Stimulated activated CD4-positive, alpha-beta T cell treated with anti-CD3 and anti-CD28 coated beads, Interleukin-15, amount 100 ng/mL, for 24 hours (primary cell): ENCODE results near the gene IRAK1.
A peak's percentile ranks its signal among the peaks of the same experiment; 100 is the strongest.

Experiments
- DNase-seq: peaks from one replicate; pipeline ENCODE4 v3.0.0-alpha.2; 2020

IRAK1 gene

GRCh38 chrX:154019633-154020528 is at the start of gene IRAK1:
IRAK1 (minus strand) TSS chrX:154019902; CDS start chrX:154019812, 90 bp downstream.
- DNase-seq, result peak; percentile 67

- no peak for DNase-seq
Measured at GRCh38 chrX:154068560-154068959, 48.9 kb upstream of the IRAK1 start.

- no peak for DNase-seq
Measured at GRCh38 chrX:154064637-154065435, 45.1 kb upstream of the IRAK1 start.

GRCh38 chrX:154063234-154063633 is 43.5 kb upstream of the IRAK1 start:
- peak; percentile 14 for DNase-seq

GRCh38 chrX:154061801-154062200 is 42.1 kb upstream of the IRAK1 start:
- DNase-seq, result no peak

- no peak for DNase-seq
Measured at GRCh38 chrX:154059729-154060245, 40.1 kb upstream of the IRAK1 start.

GRCh38 chrX:154059231-154059630 is 39.5 kb upstream of the IRAK1 start:
- DNase-seq, result no peak

GRCh38 chrX:154058214-154058997 is 38.7 kb upstream of the IRAK1 start:
- peak; percentile 9 for DNase-seq

- no peak for DNase-seq
Measured at GRCh38 chrX:154057791-154058190, 38.1 kb upstream of the IRAK1 start.

GRCh38 chrX:154056770-154057241 is 37.1 kb upstream of the IRAK1 start:
- no peak for DNase-seq

GRCh38 chrX:154051201-154051810 is 31.6 kb upstream of the IRAK1 start:
- peak; percentile 79 for DNase-seq

- DNase-seq, result no peak
Measured at GRCh38 chrX:154050113-154050495, 30.4 kb upstream of the IRAK1 start.

GRCh38 chrX:154049209-154050112 is 29.8 kb upstream of the IRAK1 start:
- DNase-seq, result no peak

- DNase-seq, result no peak
Measured at GRCh38 chrX:154048398-154048797, 28.7 kb upstream of the IRAK1 start.

GRCh38 chrX:154046940-154047610 is 27.4 kb upstream of the IRAK1 start:
- DNase-seq, result no peak

- DNase-seq, result no peak
Measured at GRCh38 chrX:154046031-154046781, 26.5 kb upstream of the IRAK1 start.

- DNase-seq, result no peak
Measured at GRCh38 chrX:154044091-154044490, 24.4 kb upstream of the IRAK1 start.

GRCh38 chrX:154043003-154043763 is 23.5 kb upstream of the IRAK1 start:
- DNase-seq, result no peak

GRCh38 chrX:154040863-154041262 is 21.2 kb upstream of the IRAK1 start:
- no peak for DNase-seq
